HG02884 (cell line): ENCODE measurements around the gene TELO2.

Experiments
- ATAC-seq: cut with Tn5 transposase; IDR thresholded peaks from one replicate; pipeline ENCODE4 v1.9.1; 2021; ENCODE audit warnings: mild to moderate bottlenecking, moderate library complexity; ENCODE audit not compliant: unreplicated experiment

Gene TELO2

GRCh38 chr16:1511662-1512569 lies 18.8 kb downstream of the TELO2 start:
- ATAC-seq, result no peak

GRCh38 chr16:1512774-1513173 lies 19.6 kb downstream of the TELO2 start:
- ATAC-seq, result no peak

- no peak for ATAC-seq
These were observed 21.3 kb downstream of the TELO2 start for GRCh38 chr16:1514507-1514906.

- no peak for ATAC-seq
These were observed 25.5 kb downstream of the TELO2 start for GRCh38 chr16:1518626-1519135.

GRCh38 chr16:1519831-1520230 lies 26.7 kb downstream of the TELO2 start:
- ATAC-seq, result no peak

GRCh38 chr16:1520461-1520860 lies 27.3 kb downstream of the TELO2 start:
- ATAC-seq, result no peak

GRCh38 chr16:1523581-1524245 lies 30.6 kb downstream of the TELO2 start:
- ATAC-seq, result no peak

GRCh38 chr16:1524366-1524765 lies 31.2 kb downstream of the TELO2 start:
- no peak for ATAC-seq

GRCh38 chr16:1525871-1526607 lies 32.9 kb downstream of the TELO2 start:
- ATAC-seq, result no peak

- no peak for ATAC-seq
These were observed 33.7 kb downstream of the TELO2 start for GRCh38 chr16:1526608-1527555.

- no peak for ATAC-seq
These were observed 35.0 kb downstream of the TELO2 start for GRCh38 chr16:1527836-1528811.

GRCh38 chr16:1528921-1529537 lies 35.9 kb downstream of the TELO2 start:
- no peak for ATAC-seq

GRCh38 chr16:1530349-1530882 lies 37.3 kb downstream of the TELO2 start:
- no peak for ATAC-seq

GRCh38 chr16:1530883-1531637 lies 37.9 kb downstream of the TELO2 start:
- ATAC-seq, result no peak

- no peak for ATAC-seq
These were observed 38.4 kb downstream of the TELO2 start for GRCh38 chr16:1531638-1531910.

GRCh38 chr16:1532081-1532760 lies 39.1 kb downstream of the TELO2 start:
- ATAC-seq, result no peak

GRCh38 chr16:1532771-1533170 lies 39.6 kb downstream of the TELO2 start:
- no peak for ATAC-seq
